Hypothalamus (tissue), 51 donors: ENCODE results near the gene ETV3L.

ENCODE experiments used
- DNase-seq, 51 donors: peaks; one replicate each; lab custom pipeline; 2025; lab: John Stamatoyannopoulos, UW

The ETV3L gene

GRCh38 chr1:157132616-157133167 is 33.1 kb upstream of the ETV3L start:
- DNase-seq = no peak

DNA sequence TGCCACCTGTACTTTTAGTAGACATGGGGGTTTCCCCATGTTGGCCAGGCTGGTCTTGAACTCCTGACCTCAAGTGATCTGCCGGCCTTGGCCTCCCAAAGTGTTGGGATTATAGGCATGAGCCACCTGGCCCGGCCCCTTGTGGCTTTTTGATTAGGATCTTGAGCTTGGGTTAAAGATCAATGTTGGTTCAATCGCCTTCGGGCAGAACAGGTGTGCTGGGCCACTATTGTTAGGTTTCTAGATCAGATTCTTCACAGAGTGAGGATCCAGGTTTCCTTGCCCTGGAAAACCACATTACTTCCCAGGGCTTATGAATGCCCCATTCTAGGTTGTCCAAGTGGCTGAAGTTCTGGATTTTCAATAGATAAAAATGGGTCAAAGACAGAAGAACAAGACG is 32.5 kb upstream of the ETV3L start:
- no peak for DNase-seq

GRCh38 chr1:157131281-157131680 is 31.7 kb upstream of the ETV3L start:
- no peak for DNase-seq

GRCh38 chr1:157124855-157125254 is 25.2 kb upstream of the ETV3L start:
- no peak for DNase-seq

DNA sequence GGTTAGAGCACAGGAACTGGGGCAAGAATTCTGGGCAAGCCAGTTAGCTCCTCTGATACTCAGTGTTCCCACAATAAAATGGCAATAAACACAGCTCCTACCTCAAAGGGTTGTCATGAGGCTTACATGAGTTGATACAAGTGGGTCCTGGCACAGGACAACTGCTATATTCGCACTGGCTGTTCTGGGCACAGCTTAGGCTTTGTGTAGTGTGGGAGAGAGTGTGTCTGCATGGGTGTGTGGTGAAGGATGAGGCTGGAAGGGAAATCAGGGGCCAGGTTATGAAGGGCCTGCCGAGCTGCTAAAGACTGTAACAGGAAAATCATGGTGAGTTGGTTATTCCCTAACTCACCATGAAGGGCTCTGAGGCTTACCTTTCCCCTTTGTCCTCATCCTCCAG is 19.8 kb upstream of the ETV3L start:
- no peak for DNase-seq

GRCh38 chr1:157119008-157119407 is 19.4 kb upstream of the ETV3L start:
- DNase-seq = no peak

DNA sequence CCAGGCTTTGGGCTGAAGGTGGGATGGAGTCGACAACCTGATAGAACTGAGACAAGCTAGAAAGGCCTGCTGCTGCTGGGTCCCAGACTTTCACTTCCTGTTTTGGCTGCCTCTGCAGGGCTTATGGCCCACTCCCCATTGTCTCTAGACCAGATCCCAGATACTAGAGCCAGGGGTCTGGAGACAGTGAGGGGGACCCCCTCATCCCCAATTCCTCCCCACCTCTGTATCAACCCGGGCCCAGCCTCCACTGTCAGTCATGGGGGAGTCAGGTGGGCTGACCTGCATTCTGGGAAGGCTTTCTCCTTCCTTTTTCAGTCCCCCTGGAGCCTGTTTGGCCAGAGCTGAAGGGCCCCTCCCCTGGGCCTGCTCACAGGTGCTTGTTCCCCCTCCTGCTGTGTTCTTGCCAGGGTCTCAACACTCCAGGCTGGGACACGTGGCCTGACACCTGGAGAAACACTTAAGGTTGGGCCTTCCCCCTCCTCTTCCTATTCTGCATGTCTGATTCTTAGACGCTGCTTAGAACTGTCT is 18.0 kb upstream of the ETV3L start:
- DNase-seq = no peak

GRCh38 chr1:157116737-157117103 is 17.1 kb upstream of the ETV3L start:
- no peak for DNase-seq

DNA sequence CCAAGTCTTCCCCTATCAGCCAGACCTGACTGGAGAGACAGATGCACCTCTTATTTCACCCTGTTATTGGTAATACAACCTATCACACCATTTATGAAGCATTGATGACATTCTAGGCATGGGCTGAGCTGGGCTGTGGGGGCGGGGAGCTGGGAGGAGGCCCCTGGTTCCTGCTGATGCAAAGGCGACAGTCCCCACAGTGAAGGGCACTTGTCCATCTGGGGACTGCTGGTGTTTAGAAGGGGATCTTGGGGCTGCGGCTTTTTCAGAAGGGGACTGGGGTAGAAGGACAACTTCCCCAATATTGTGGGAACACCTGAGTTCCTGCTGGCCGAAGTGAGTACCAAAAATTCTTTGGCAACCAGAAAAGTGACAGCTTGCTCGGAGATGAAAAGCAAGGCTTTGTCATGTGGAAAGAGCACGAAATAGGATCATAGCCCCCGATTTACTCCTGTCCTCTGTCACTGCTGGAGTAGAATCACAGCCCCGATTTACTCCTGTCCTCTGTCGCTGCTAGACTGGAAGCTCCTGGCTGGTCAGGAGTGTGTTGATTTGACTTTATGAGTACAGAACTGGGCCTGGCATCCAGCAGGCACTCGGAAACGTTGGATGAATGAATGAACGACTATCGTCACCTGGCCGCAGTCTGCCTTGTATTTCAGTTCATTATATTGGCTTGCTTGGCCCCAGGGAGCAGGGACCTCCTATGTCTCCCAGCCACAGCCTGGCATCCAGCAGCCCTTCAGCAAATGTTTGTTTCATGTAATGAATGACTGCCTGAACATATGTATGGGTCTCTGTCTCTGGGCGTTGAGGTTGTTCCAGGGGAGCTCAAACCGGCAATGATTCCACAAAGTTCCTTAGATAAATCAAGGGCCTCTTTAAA is 16.5 kb upstream of the ETV3L start:
- DNase-seq = no peak

DNA sequence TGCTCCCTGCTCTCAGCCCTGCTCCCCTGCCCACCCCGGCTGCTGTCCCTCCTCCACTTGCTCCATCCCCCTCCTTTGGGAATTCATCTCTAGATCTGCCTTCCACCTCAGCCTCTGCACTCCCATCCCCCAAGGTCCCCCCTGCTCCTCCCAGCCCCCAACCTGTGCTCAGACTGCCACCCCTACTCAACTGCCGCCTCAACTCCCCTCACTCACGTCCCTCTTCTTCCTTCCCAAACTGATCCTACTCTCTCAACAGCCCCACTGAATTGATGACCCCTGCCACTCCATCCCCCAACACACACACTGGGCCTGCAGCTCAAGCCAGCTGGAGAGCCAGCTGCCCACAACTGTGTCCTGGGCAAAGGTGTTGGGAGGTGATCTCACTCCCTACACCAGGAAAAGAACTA is 15.8 kb upstream of the ETV3L start:
- no peak for DNase-seq

- DNase-seq = no peak
Observed at GRCh38 chr1:157114183-157115121, 14.8 kb upstream of the ETV3L start.

GRCh38 chr1:157113631-157114030 is 14.0 kb upstream of the ETV3L start:
- DNase-seq = no peak

- DNase-seq = no peak
Observed at GRCh38 chr1:157113106-157113505, 13.5 kb upstream of the ETV3L start.

- DNase-seq = peak in 1 of 51 donors; percentile 14
Observed at GRCh38 chr1:157112186-157112867, 12.7 kb upstream of the ETV3L start.

- no peak for DNase-seq
Observed at GRCh38 chr1:157111396-157112165, 12.0 kb upstream of the ETV3L start.

DNA sequence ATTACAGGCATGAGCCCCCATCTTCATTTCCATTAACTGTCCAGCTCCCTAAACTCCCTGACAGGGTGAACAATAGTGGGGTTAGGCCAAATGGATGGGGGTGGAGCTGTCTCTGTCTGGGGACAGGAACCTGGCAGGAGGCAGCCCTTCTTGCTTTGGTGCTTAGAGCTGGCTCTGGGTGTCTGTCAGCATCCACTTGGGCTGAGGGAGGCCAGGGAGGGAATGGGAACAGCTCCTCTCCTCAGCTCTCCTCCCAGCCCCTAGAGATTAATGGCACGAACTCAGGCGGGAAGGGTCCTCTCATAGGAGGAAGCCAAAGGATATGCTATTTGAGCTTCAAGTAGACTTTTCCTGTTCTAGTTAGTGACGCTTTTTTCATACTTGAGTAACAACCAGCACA is 11.1 kb upstream of the ETV3L start:
- DNase-seq = no peak

DNA sequence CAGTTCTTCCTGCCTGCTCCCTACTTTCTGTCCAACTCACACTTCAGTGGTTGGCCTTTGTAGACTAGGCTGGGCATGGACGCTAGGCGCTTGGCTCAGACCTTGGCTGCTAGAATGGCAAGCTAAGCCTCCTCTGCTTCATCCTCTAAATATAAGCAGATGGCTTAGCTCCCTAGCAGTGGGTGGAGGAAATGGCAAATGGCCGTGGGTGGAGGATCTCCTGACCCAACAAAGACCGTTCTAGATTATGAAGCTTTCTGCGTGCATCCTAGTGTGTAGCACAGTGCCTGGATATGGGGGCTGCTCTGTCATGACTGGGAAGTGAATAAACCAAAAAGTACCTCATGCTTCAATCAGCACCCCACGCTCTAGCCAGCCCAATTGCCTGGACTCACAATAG is 10.4 kb upstream of the ETV3L start:
- peak in 1 of 51 donors; percentile 35 for DNase-seq

DNA sequence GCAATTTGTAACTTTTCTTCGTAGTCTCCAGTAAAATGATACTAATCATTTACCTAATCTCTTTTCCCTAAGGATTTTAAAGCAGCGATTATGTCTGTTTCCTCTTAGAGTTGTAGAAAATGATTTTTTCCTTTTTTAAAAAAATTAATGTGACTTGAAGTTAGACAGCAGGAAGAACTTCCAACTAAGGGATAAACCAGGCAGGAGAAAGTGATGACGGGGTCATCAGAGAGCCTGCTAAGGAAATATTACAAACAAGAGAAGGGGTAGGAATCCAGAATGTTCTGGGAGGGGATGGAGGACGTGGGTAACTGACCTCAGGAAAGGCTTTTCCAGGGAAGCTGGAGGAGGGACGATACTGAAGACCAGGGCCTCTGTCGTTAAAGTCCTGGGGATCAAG is 8.8 kb upstream of the ETV3L start:
- no peak for DNase-seq

DNA sequence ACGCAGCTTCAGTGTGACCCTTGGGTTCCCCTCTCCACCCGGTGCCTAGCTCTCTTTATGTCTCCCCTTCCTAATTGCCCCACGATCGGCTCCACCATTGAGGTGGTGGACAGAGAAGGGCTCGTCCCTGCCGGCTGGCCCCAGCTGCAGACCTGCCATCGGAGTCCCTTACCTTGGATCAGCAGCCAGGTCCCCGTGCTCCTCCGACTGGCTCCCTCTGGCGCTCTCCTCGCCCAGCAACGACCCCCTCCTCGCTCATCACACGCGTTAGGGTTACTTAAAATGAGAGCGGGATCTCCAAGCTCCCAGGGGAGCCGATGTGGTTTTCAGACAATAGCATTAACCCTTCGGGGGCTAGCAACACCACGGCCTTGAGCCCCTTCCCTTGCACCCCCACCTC is 8.1 kb upstream of the ETV3L start:
- no peak for DNase-seq

DNA sequence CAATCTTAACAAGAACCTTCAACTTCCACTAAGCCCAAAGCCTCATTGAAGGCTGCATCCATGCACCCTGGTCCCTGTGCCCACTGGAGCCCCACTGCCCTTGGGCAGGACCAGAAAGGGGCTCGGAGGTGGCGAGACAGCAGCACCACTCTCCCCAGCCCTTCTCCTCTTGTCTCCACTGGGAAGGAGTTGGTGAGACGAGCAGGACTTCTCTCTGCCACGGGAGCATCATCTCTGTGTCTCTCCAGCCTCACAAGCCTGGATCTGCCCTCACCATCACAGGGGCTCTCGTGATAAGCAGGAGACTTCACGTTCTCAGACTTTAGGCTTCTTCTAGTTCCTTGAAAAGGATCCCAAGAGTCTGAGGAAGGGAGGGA is 7.2 kb upstream of the ETV3L start:
- DNase-seq = no peak
